Measurements from ENCODE around the gene WWTR1. TPM values are rescaled to one million over a fixed set of nuclear protein-coding genes. Genes with fewer than 3 reads are reported as not detected.

WWTR1 gene
- total RNA-seq, 3 donors from 2014 or later = 11.6 to 217 (median 20.7) TPM

DNA sequence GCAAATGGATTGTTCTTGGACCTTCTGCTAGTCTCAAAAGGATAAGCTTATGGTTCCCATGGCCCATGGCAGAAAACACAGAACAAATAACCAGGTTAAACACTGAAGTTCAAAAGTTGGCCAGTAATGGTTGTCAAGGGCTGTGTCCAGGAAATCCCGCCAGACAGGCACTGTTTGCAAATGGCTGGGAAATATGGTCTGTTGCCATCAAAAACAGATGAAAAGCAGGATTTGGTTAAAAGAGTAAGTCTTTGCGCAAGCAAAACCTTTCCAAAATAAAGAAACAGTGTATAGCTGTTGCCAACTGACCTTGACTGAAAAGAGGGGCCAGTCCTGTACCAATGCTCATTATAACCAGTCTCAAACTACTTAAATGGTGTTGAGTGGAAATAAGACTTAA lies 58.6 kb downstream of the WWTR1 start:
- TF ChIP-seq, protein P1, sequence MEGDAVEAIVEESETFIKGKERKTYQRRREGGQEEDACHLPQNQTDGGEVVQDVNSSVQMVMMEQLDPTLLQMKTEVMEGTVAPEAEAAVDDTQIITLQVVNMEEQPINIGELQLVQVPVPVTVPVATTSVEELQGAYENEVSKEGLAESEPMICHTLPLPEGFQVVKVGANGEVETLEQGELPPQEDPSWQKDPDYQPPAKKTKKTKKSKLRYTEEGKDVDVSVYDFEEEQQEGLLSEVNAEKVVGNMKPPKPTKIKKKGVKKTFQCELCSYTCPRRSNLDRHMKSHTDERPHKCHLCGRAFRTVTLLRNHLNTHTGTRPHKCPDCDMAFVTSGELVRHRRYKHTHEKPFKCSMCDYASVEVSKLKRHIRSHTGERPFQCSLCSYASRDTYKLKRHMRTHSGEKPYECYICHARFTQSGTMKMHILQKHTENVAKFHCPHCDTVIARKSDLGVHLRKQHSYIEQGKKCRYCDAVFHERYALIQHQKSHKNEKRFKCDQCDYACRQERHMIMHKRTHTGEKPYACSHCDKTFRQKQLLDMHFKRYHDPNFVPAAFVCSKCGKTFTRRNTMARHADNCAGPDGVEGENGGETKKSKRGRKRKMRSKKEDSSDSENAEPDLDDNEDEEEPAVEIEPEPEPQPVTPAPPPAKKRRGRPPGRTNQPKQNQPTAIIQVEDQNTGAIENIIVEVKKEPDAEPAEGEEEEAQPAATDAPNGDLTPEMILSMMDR (IDR thresholded peaks at IDR 0.05) = no peak
- Histone ChIP-seq H3K4me1 (ENCODE audit: low read depth) (no peaks in the 10 kb centered on the region), H3K4me3 (no peak overlapping the region), H3K9me3 (no peaks in the 10 kb centered on the region), H3K36me3 (ENCODE audit: low read depth) (no peaks in the 10 kb centered on the region)
- intact Hi-C loops (cut with DNase I, micrococcal nuclease) = no loop called here
- DNase-seq (no peak), ATAC-seq (no peak)

DNA sequence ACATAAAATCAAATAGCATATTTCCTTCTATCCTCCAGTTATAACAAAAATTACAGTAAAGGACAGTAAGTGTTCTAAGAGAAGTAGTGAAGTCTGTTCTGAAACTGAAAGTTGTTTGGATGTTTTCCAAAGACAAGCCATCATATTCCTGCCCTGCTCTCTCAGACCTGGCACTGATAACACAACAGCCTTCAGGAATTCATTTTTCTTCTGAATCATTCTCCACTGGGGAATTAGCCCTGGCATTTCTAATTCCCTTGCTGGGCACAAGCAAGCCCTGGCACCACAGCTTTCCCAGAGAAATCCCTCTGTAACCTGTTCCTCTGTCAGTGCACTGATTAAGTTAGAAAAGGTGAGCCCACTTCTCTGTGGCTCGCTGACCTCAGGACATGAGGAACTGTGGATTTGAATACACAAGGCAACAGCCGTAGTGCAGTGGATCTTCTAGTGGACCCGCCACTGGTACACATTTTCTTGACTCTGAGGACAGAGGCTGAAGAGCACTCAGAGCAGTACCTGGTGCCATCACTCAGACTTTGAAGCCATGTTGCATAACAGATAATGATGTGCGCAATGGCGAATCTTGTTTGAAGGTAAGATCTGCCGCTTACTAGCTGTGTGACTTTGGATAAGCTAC lies 61.6 kb downstream of the WWTR1 start:
- Histone ChIP-seq H3K4me3 (no peak overlapping the region), H3K4me1 (ENCODE audit: low read depth) (no peaks in the 10 kb centered on the region), H3K9me3 (no peaks in the 10 kb centered on the region), H3K36me3 (ENCODE audit: low read depth) (no peaks in the 10 kb centered on the region)
- ATAC-seq (no peak), DNase-seq (no peak)
- TF ChIP-seq, protein P1 (IDR thresholded peaks at IDR 0.05) = no peak
- intact Hi-C loops (cut with DNase I, micrococcal nuclease) = no loop called here

DNA sequence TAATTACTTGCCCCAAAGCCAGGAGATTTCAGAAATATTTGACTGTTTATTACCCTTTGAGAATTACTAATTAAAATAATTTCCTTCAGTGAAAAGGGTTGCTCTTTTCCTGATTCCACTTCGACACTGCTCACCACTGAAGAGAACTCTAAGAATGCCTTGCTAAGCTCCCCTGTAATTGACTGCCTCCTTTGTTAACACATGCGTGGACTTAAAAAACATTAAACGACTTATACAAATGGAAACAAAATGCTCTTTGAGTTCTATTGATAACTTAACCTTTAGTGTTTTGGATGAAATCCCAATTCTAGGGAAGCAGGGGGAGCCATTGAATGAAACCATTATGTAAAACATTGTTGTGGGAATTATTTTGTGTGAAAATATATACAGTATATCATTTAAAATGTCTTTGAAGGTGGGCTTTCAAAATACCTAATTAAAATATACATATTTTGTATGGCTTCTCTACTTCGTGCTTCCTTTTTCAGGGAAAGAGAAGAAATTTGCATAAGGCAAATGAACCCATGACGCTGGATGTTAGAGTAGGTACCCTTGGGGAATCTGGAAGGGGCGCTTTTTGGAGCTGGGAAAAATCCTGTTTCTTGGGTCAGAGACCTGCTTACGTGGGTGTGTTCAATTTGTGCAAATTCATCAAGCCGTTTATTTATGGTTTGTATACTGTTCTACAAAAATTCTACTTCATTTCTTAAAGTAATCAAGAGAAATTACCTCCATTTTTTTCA lies 64.2 kb downstream of the WWTR1 start:
- Histone ChIP-seq H3K4me3 (no peak overlapping the region), H3K9me3 (no peaks in the 10 kb centered on the region), H3K4me1 (ENCODE audit: low read depth) (no peaks in the 10 kb centered on the region), H3K36me3 (ENCODE audit: low read depth) (no peaks in the 10 kb centered on the region)
- intact Hi-C loops (cut with DNase I, micrococcal nuclease) = no loop called here
- TF ChIP-seq, protein P1 (IDR thresholded peaks at IDR 0.05) = no peak
- DNase-seq (no peak), ATAC-seq (no peak)

DNA sequence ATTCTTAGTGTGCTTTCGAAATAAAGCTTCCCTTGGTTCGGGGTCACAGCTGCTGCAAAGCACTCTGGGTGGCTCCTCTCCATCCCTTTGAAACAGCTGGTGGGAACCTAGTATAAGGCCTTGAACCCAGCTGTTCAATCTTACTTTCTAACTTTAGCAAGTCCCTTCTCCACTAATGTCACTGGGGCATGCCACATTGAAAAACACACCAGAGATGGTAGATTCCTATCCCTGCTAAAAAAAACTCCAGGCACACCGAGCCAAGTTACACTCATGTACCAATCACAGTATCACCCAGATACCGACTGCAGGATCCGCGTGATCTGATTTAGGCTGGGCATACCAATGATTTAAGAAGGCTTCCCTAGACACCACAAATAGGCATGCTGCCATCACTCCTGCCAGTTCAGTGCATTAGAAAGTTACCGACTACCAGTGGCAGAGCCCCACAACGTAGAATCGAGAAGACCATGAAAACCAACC lies 65.0 kb downstream of the WWTR1 start:
- H3K4me1 ChIP-seq (ENCODE audit: low read depth) = no peaks in the 10 kb centered on the region
- ATAC-seq = no peak
- intact Hi-C loops (cut with DNase I, micrococcal nuclease) = no loop called here

DNA sequence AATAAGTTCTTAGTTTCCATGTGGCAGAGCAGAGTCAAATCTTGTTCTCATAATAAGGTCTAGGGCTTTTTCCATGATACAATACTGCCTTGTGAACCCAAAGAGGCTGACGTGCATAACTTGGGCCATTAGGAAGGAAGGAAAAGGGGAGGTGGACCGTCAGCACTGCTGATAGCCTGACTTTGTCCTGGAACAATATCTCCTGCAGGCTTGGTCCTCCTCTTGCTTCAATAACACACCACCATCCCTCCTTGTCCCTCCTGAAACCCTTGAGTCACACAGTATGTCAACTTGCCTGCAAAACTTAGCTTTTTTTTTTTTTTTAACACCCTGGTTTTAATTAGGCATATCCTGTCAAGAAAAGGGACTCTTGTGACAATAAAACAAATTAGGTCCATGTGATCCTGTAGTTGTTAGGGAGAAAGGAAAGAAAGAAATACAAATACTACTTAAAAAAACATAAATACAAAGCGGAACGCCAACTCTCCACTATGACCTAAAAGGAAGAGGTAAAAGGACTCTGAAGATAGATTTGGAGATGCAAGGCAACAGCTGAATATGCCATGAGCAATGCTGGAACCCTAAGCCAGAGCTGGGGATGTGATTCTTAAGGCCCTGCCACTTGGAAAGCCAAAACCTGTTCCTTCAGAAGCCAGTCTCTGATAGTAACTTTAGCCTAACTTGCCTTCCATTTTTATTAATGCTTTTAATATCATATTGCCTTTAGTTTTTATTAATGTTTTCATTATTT lies 67.0 kb downstream of the WWTR1 start:
- H3K36me3 ChIP-seq (ENCODE audit: low read depth) = no peaks in the 10 kb centered on the region
- ATAC-seq = no peak
- intact Hi-C loops (cut with DNase I, micrococcal nuclease) = no loop called here
- H3K9me3 ChIP-seq = no peaks in the 10 kb centered on the region
- H3K4me3 ChIP-seq = no peak overlapping the region
- H3K4me1 ChIP-seq (ENCODE audit: low read depth) = no peaks in the 10 kb centered on the region
- TF ChIP-seq, protein P1 (IDR thresholded peaks at IDR 0.05) = no peak
- DNase-seq = no peak

More for the DNA sequence above, 65.0 kb downstream of the WWTR1 start:
- H3K4me3 ChIP-seq = no peak overlapping the region
- no peaks in the 10 kb centered on the region for H3K36me3 ChIP-seq (ENCODE audit: low read depth)
- no peaks in the 10 kb centered on the region for H3K9me3 ChIP-seq
- TF ChIP-seq, protein P1 (IDR thresholded peaks at IDR 0.05) = no peak
- no peak for DNase-seq

Data from mucosa of descending colon (tissue), 3 donors.